GM12878 (cell line): ENCODE results near the gene TXN2. TPM values are rescaled to one million over a fixed set of nuclear protein-coding genes. Genes with fewer than 3 reads are reported as not detected.

ENCODE experiments used
- ATAC-seq: fragments of 200-7000 bp; cut with Tn5 transposase; 3 replicates; pipeline ENCODE4 v1.9.1; 2020; ENCODE audit warnings: mild to moderate bottlenecking, moderate library complexity
- BruUV-seq: library from RNA; stranded (reverse); fragments of 400-500 nt; replicated peaks from 2 replicates; lab custom pipeline; 2021; lab: Mats Ljungman, UMichigan
- CTCF ChIA-PET: fragments of 300-600 bp; sonication (Branson Sonifier 250); formaldehyde crosslinking; extraction: SDS; loops from one replicate; lab custom pipeline; 2021; ENCODE audit warnings: inconsistent platforms; lab: Yijun Ruan, JAX
- POLR2A ChIA-PET: fragments of 350-600 bp; formaldehyde crosslinking; extraction: SDS; loops from one replicate; lab custom pipeline; 2021; ENCODE audit warnings: inconsistent platforms; lab: Charles Lee
- RAD21 ChIA-PET: fragments of 300-600 bp; sonication (Branson Sonifier 250); formaldehyde crosslinking; loops from one replicate; lab custom pipeline; 2023; ENCODE audit warnings: antibody characterized with exemption; ENCODE audit not compliant: unreplicated experiment; lab: Charles Lee
- SMC1A ChIA-PET: fragments of 300-600 bp; sonication (Branson Sonifier 250); formaldehyde crosslinking; loops from one replicate; lab custom pipeline; 2023; ENCODE audit not compliant: unreplicated experiment, uncharacterized antibody; lab: Charles Lee
- DNase-seq: peaks from one replicate; pipeline ENCODE4 v3.0.0-alpha.2; 2011; ENCODE audit warnings: low read depth, low spot score
- FAIRE-seq: peaks from 3 replicates; lab custom pipeline; 2011; peaks lifted over from hg19 to GRCh38; lab: Jason Lieb, UNC
- H2AFZ ChIP-seq: 2 replicates; pipeline ENCODE4 v1.6.0; 2011; ENCODE audit warnings: low read depth, low read length, control low read depth; ENCODE audit not compliant: control insufficient read depth
- H3K27ac ChIP-seq: 2 replicates; pipeline ENCODE4 v1.5.1; 2011; ENCODE audit warnings: control low read depth; ENCODE audit not compliant: control insufficient read depth, insufficient read depth
- H3K27me3 ChIP-seq, 2 experiments: replicated peaks in 1 of 2; 2 replicates each; pipeline versions ENCODE4 v1.6.0 to v1.6.1; 2011; ENCODE audit warnings: low read length in 1 of 2; ENCODE audit not compliant: control insufficient read depth in 2 of 2, insufficient read depth in 2 of 2
- H3K36me3 ChIP-seq, 2 experiments: 2 replicates each; pipeline ENCODE4 v1.5.1; 2011; ENCODE audit warnings: low read length in 1 of 2; ENCODE audit not compliant: control insufficient read depth in 2 of 2, insufficient read depth in 2 of 2
- H3K4me1 ChIP-seq: 2 replicates; pipeline ENCODE4 v1.6.1; 2011; ENCODE audit warnings: mild to moderate bottlenecking, low read length, moderate library complexity, mixed read lengths; ENCODE audit not compliant: control insufficient read depth, insufficient read depth
- H3K4me2 ChIP-seq: 2 replicates; pipeline ENCODE4 v1.6.0; 2011; ENCODE audit warnings: control low read depth; ENCODE audit not compliant: control insufficient read depth, insufficient read depth
- H3K4me3 ChIP-seq: fragments of 200-600 bp; sonication (generic); 2 replicates; pipeline ENCODE4 v1.5.1; 2016
- H3K79me2 ChIP-seq: 2 replicates; pipeline ENCODE4 v1.6.0; 2011; ENCODE audit warnings: low read length; ENCODE audit not compliant: control insufficient read depth, insufficient read depth
- H3K9ac ChIP-seq: 2 replicates; pipeline ENCODE4 v1.8.0; 2011; ENCODE audit warnings: low read length, control low read depth, mixed read lengths; ENCODE audit not compliant: control insufficient read depth, insufficient read depth
- H3K9me3 ChIP-seq: replicated peaks from 3 replicates; pipeline ENCODE4 v1.5.1; 2011; ENCODE audit warnings: mild to moderate bottlenecking, low read length; ENCODE audit not compliant: control insufficient read depth, insufficient read depth
- H4K20me1 ChIP-seq: 2 replicates; pipeline ENCODE4 v1.6.0; 2011; ENCODE audit not compliant: control insufficient read depth, insufficient read depth
- BACH1 ChIP-seq: fragments of 450-650 bp; IDR thresholded peaks from 2 replicates; pipeline ENCODE4 v1.6.1; 2017; ENCODE audit warnings: mild to moderate bottlenecking, borderline replicate concordance
- E2F4 ChIP-seq: IDR thresholded peaks from 2 replicates; pipeline ENCODE4 v1.6.1; 2012; ENCODE audit warnings: low read depth, low read length, improper control_type of control experiment
- EZH2 ChIP-seq: IDR thresholded peaks from 2 replicates; pipeline ENCODE4 v1.6.1; 2012; ENCODE audit warnings: low read depth, mild to moderate bottlenecking, control low read depth, inconsistent platforms, low read length, borderline replicate concordance; ENCODE audit not compliant: control insufficient read depth
- FOXM1 ChIP-seq: IDR thresholded peaks from 2 replicates; pipeline ENCODE4 v1.6.1; 2012; ENCODE audit warnings: low read depth, mild to moderate bottlenecking, inconsistent platforms, low read length, moderate library complexity
- HDAC6 ChIP-seq: fragments of 200-600 bp; sonication (generic); IDR thresholded peaks from one replicate; pipeline ENCODE4 v1.8.0; 2017; ENCODE audit warnings: antibody characterized with exemption; ENCODE audit not compliant: unreplicated experiment
- LARP7 ChIP-seq: fragments of 450-650 bp; IDR thresholded peaks from 2 replicates; pipeline ENCODE4 v1.6.1; 2017; ENCODE audit warnings: mild to moderate bottlenecking
- NBN ChIP-seq: fragments of 450-650 bp; IDR thresholded peaks from 2 replicates; pipeline ENCODE4 v1.6.1; 2016
- NR2F1 ChIP-seq: fragments of 450-650 bp; conservative IDR thresholded peaks from 2 replicates; pipeline ENCODE4 v1.6.1; 2017; ENCODE audit warnings: mild to moderate bottlenecking
- NRF1 ChIP-seq: conservative IDR thresholded peaks from 2 replicates; pipeline ENCODE4 v1.6.1; 2011; ENCODE audit warnings: mild to moderate bottlenecking, low read depth, low read length, improper control_type of control experiment
- PML ChIP-seq: IDR thresholded peaks from 2 replicates; pipeline ENCODE4 v1.6.1; 2012; ENCODE audit warnings: low read length, inconsistent platforms
- RFX5 ChIP-seq: IDR thresholded peaks from 2 replicates; pipeline ENCODE4 v1.6.1; 2011; ENCODE audit warnings: low read depth, low read length, improper control_type of control experiment
- SMAD5 ChIP-seq: IDR thresholded peaks from 2 replicates; pipeline ENCODE4 v1.6.1; 2016; ENCODE audit warnings: antibody characterized with exemption, low read depth
- SP1 ChIP-seq: IDR thresholded peaks from one replicate; pipeline ENCODE4 v1.6.1; 2011; ENCODE audit warnings: low read depth, low read length
- SUPT20H ChIP-seq: IDR thresholded peaks from 2 replicates; pipeline ENCODE4 v1.6.1; 2011; ENCODE audit warnings: low read depth, mild to moderate bottlenecking, low read length, moderate library complexity, borderline replicate concordance; ENCODE audit not compliant: control insufficient read depth
- TARDBP ChIP-seq: IDR thresholded peaks from 2 replicates; pipeline ENCODE4 v1.6.1; 2016; ENCODE audit warnings: borderline replicate concordance
- TBL1XR1 ChIP-seq: IDR thresholded peaks from 2 replicates; pipeline ENCODE4 v1.6.1; 2012; ENCODE audit warnings: low read depth, low read length, improper control_type of control experiment
- TCF12 ChIP-seq: IDR thresholded peaks from 2 replicates; pipeline ENCODE4 v1.6.1; 2011; ENCODE audit warnings: low read depth, mild to moderate bottlenecking, low read length
- YY1 ChIP-seq: IDR thresholded peaks from 2 replicates; pipeline ENCODE4 v1.6.1; 2011; ENCODE audit warnings: low read depth, mild to moderate bottlenecking, low read length
- ZNF217 ChIP-seq: fragments of 450-650 bp; IDR thresholded peaks from 2 replicates; pipeline ENCODE4 v1.6.1; 2017; ENCODE audit warnings: antibody characterized with exemption, mild to moderate bottlenecking
- WGBS: methylation state at CpG from one replicate; pipeline ENCODE4 v1.1.6; 2016; ENCODE audit warnings: low lambda C conversion rate; ENCODE audit not compliant: insufficient replicate concordance, insufficient coverage; ENCODE audit errors: missing lambda C conversion rate; 5-methylcytosine and 5-hydroxymethylcytosine counted together
- in situ Hi-C: fragments of 300-500 bp; cut with MboI; formaldehyde crosslinking; loops from 9 replicates; pipeline ENCODE4 v1.14.3; 2018; ENCODE audit warnings: mixed read lengths
- intact Hi-C: fragments of 100-400 bp; cut with micrococcal nuclease; formaldehyde crosslinking; loops from one replicate; pipeline ENCODE4 v1.14.2; 2022; ENCODE audit not compliant: unreplicated experiment
- polyA plus RNA-seq, 11 experiments: library from polyadenylated mRNA; depleted of rRNA in 4 of 11; unstranded in 6 of 11; stranded (reverse) in 5 of 11; fragments of >200 nt; fragmentation: Nextera tagmentation in 4 of 11; fragmentation: Illumina TruSeq in 1 of 11; extraction: Ambion mirVana in 4 of 11; extraction: Trizol in 1 of 11; gene quantifications; 1 replicate in 1 of 11; 2 replicates in 10 of 11; pipeline versions ENCODE4 v1.2.1 to v1.2.3, GENCODE V29; 2011 to 2016; ENCODE audit warnings: inconsistent platforms in 2 of 11, missing spikeins in 2 of 11, low read depth in 1 of 11
- total RNA-seq, 4 experiments: library from RNA; depleted of rRNA in 3 of 4; stranded (reverse); fragments of >200 nt in 3 of 4; fragmentation: Illumina TruSeq in 1 of 4; extraction: Trizol in 1 of 4; gene quantifications; 2 replicates each; pipeline versions ENCODE4 v1.2.1 to v1.2.3, GENCODE V29; 2013 to 2021
- TF ChIP-seq, protein P1 (sequence below): IDR thresholded peaks from 2 replicates; pipeline ENCODE4 v1.6.1; 2011; ENCODE audit warnings: mild to moderate bottlenecking, low read depth, low read length, moderate library complexity; ENCODE audit not compliant: insufficient replicate concordance

Gene TXN2
- total and polyA plus RNA-seq, 10 of the 15 experiments (the other 5 are each of a cell fraction or from before 2014, with no cell fraction given): 70.2 to 350 (median 183) TPM

DNA sequence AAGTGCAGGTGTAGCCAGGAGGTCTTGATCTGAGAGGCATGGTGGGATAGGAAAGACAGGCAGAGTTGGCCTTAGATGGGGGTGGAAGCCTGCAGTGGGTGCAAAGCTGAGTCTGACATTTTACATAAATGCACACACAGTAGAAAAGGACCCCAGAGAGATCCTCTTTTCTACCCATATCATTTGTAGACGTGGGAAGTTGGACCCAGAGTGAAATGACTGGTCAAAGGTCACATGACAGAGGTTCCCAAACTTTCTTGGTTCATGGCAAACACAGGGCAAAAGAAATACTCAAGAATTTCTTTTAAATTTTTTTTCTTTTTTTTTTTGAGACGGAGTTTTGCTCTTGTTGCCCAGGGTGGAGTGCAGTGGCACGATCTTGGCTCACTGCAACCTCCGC lies 31.6 kb upstream of the TXN2 start:
- BruUV-seq: no TSS peak
- Histone ChIP-seq H3K4me2 (no peak overlapping the region), H3K4me1 (no peaks in the 10 kb centered on the region), H4K20me1 (no peaks in the 10 kb centered on the region; the same call in 1 of the 2 replicates), H3K36me3 (peaks cover 43 to 51% of the 10 kb centered on the region in 2 experiments), H3K27me3 (no peaks in the 10 kb centered on the region), H3K9ac (no peak overlapping the region), H3K27ac (no peak overlapping the region), H3K79me2 (no peaks in the 10 kb centered on the region), H2AFZ (no peak overlapping the region), H3K4me3 (no peak overlapping the region), H3K9me3 (no peaks in the 10 kb centered on the region)
- TF ChIP-seq NBN: no peak
- TF ChIP-seq TBL1XR1: no peak
- no peak for TF ChIP-seq NR2F1
- no peak for TF ChIP-seq HDAC6
- no peak for TF ChIP-seq PML
- TF ChIP-seq SP1: no peak
- no peak for TF ChIP-seq FOXM1
- TF ChIP-seq TCF12: no peak
- TF ChIP-seq NRF1: no peak
- no peak for TF ChIP-seq SUPT20H
- no peak for TF ChIP-seq E2F4
- TF ChIP-seq ZNF217: no peak
- TF ChIP-seq EZH2: no peak
- TF ChIP-seq TARDBP: no peak
- no peak for TF ChIP-seq RFX5
- TF ChIP-seq, protein P1, sequence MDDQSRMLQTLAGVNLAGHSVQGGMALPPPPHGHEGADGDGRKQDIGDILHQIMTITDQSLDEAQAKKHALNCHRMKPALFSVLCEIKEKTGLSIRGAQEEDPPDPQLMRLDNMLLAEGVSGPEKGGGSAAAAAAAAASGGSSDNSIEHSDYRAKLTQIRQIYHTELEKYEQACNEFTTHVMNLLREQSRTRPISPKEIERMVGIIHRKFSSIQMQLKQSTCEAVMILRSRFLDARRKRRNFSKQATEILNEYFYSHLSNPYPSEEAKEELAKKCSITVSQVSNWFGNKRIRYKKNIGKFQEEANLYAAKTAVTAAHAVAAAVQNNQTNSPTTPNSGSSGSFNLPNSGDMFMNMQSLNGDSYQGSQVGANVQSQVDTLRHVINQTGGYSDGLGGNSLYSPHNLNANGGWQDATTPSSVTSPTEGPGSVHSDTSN: no peak
- TF ChIP-seq SMAD5: no peak
- no peak for TF ChIP-seq YY1
- no peak for TF ChIP-seq LARP7
- TF ChIP-seq BACH1: no peak
- intact Hi-C loops: no loop called here
- DNase-seq: no peak
- SMC1A ChIA-PET: no interaction called here
- in situ Hi-C loops: loop anchor here (25.0 kb wide), 1 partner anchor 1101 kb away; the partner anchor contains the start of gene MCM5
- CTCF ChIA-PET: interaction anchor here (2.0 kb wide), 1 partner anchor 10 kb away, joined by 5 read pairs; no protein-coding TSS in a partner anchor
- POLR2A ChIA-PET: no interaction called here
- no peak for ATAC-seq
- RAD21 ChIA-PET: no interaction called here
- FAIRE-seq: no peak
- WGBS: 83% methylated on average over 4 of the region's 4 CpGs
